A549 treated with Hydrocortisone at 1 μM for 4 hours (cell line): ENCODE results near the gene CLDN20. TPM values are rescaled to one million over a fixed set of nuclear protein-coding genes. Genes with fewer than 3 reads are reported as not detected.

Experiments
- total RNA-seq: library from RNA; stranded (reverse); fragments of 200-300 nt; extraction: Qiagen RNA extraction; gene quantifications from 5 replicates; pipeline ENCODE4 v1.2.3, GENCODE V29; 2022

Gene CLDN20, protein sequence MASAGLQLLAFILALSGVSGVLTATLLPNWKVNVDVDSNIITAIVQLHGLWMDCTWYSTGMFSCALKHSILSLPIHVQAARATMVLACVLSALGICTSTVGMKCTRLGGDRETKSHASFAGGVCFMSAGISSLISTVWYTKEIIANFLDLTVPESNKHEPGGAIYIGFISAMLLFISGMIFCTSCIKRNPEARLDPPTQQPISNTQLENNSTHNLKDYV
- not detected in 5 replicates for total RNA-seq

DNA sequence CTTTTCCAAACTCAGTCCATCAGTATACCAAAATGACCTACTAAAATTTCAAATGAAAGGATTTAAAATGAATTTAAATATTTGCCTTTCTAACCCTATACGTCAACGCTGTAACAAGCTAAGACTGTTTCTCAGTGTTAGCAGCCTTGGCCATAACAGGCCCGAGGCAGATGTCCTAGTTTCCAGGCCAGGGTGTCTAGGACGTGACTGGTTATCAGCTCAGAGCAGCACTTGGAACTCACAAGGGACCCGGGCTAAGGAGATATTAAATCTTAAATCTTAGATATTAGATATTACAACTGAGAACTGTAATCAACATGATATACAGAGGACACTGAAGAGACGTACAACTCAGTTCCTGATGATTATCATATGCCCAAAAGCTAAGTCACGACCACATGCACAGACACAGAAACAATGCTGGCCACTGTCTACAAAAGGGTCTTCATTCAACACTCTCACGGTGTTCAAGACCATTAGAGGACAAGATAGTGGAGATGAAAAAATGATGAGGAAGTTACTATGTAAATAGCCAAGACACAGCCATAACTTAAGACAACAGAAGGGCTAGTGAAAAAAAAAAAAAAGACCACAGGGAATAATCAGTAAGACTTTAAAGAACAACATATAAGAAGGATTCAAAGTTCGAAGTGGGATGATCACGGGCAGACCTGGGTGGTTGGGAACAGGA is at the start of gene CLDN20:
Gene CLDN20 (plus strand): TSS at position 641 of the 691 bp plus-strand sequence. CDS start 11,707 bp downstream, outside the sequence.

DNA sequence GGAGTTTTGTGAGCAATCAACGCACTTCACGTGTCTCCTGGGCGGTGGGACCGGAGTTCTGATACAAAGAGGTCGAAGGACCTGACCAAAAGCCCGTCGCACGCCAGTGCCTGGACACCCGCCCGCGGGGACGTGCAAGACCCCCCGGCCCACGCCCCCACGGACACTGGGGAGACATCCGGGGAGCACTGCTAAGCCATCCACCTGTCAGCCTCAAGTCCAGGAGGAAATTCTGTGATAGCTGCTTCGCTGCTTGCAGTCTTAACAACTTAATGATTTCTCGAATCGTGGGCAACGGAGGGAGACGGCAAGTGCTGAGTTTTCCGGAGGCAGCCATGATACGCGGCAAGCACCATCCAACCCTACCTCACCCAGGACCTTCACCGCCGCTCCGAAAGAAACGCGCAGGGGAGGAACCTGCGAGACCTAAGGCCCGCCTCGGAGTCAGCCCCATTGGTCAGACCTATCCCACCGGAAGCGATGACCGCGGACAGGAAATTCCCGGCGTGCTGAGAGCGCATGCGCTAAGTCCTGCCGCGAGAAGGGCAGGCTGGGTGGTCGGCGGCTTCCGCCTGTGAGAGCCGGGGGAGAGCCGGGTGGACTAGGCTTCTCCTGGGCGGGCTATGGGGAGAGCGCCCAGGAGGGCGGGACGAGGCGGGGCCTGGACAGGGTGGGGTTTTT is 50.4 kb downstream of the CLDN20 start, which contains the start of gene TFB1M:
Gene TFB1M (minus strand): TSS at position 393 of the 681 bp plus-strand sequence. CDS start 56 bp downstream, at position 337.

Other genes with a start within 250 kb of the CLDN20 start
- 7.4 to 9.6 TPM (median 8.9 TPM) in 5 replicates for gene TFB1M, start 50.5 kb downstream of the CLDN20 start, total RNA-seq
- gene NOX3, start 191.8 kb downstream of the CLDN20 start, total RNA-seq = not detected in 5 replicates